OCI-LY3 (cell line): ENCODE measurements around the gene DEXI.
"Not testable (repeated sequence)": the region's sequence is repeated elsewhere in the genome, so short reads cannot be mapped to it uniquely, and the experiment has no call there.

Experiments used
- H2AFZ ChIP-seq: fragments of 200-600, 300-600 bp; shearing (Covaris generic); 2 replicates; pipeline ENCODE4 v1.6.0; 2014; ENCODE audit warnings: antibody characterized with exemption, low read depth, low read length
- H3K27ac ChIP-seq: fragments of 200-600, 300-600 bp; sonication (generic); 2 replicates; pipeline ENCODE4 v1.5.1; 2014; ENCODE audit warnings: mild to moderate bottlenecking, low read length, moderate library complexity, mixed read lengths
- H3K27me3 ChIP-seq: fragments of 200-600, 300-600 bp; sonication (generic); 2 replicates; pipeline ENCODE4 v1.6.1; 2014; ENCODE audit warnings: low read depth, low read length, mixed read lengths
- H3K36me3 ChIP-seq: fragments of 200-600, 300-600 bp; sonication (generic); replicated peaks from 2 replicates; pipeline ENCODE3; 2014; ENCODE audit warnings: low read depth, low read length, mixed read lengths
- H3K4me1 ChIP-seq: fragments of 300-600, 200-600 bp; sonication (generic); 2 replicates; pipeline ENCODE4 v1.6.1; 2014; ENCODE audit warnings: low read length, mixed read lengths
- H3K4me2 ChIP-seq: fragments of 200-600, 300-600 bp; sonication (generic); 2 replicates; pipeline ENCODE4 v1.6.1; 2014; ENCODE audit warnings: low read length, mixed read lengths
- H3K4me3 ChIP-seq: fragments of 300-600, 200-600 bp; sonication (generic); 2 replicates; pipeline ENCODE4 v1.5.1; 2014; ENCODE audit warnings: antibody characterized with exemption, mild to moderate bottlenecking, low read length, moderate library complexity
- H3K79me2 ChIP-seq: fragments of 300-600, 200-600 bp; shearing (Covaris generic); 2 replicates; pipeline ENCODE4 v1.6.1; 2014; ENCODE audit warnings: mild to moderate bottlenecking, low read length, mixed read lengths
- H3K9ac ChIP-seq: fragments of 300-600, 200-600 bp; shearing (Covaris generic); 2 replicates; pipeline ENCODE4 v1.6.0; 2014; ENCODE audit warnings: mild to moderate bottlenecking, low read length, moderate library complexity
- H3K9me3 ChIP-seq: fragments of 200-600, 300-600 bp; shearing (Covaris generic); 2 replicates; pipeline ENCODE4 v1.6.1; 2014; ENCODE audit warnings: low read length, mixed read lengths; ENCODE audit not compliant: insufficient read depth
- H4K20me1 ChIP-seq: fragments of 200-600, 300-600 bp; sonication (generic); 2 replicates; pipeline ENCODE4 v1.6.1; 2016; ENCODE audit warnings: low read length, mixed read lengths; ENCODE audit not compliant: insufficient read depth
- CTCF ChIP-seq: fragments of 200-600, 300-600 bp; sonication (generic); IDR thresholded peaks from 2 replicates; pipeline ENCODE4 v1.5.1; 2014; ENCODE audit warnings: antibody characterized with exemption, low read length, low read depth
- EZH2phosphoT487 ChIP-seq: fragments of 200-600 bp; shearing (Covaris generic); IDR thresholded peaks from 2 replicates; pipeline ENCODE4 v1.6.1; 2018; ENCODE audit warnings: antibody characterized with exemption, mixed run types, low read depth

Gene DEXI

GRCh38 chr16:10946308-10946707 is 4.0 kb upstream of the DEXI start:
- Histone ChIP-seq H3K4me3 (no peak overlapping the region), H4K20me1 (no peaks in the 10 kb centered on the region), H3K9me3 (no peaks in the 10 kb centered on the region), H3K27ac (no peak overlapping the region), H3K4me2 (no peak overlapping the region), H3K9ac (no peak overlapping the region), H3K36me3 (no peaks in the 10 kb centered on the region), H3K79me2 (peaks cover 53% of the 10 kb centered on the region), H3K27me3 (0 out of 2 replicates have a peak, but pooled peaks cover 3% of the 10 kb centered on the region), H3K4me1 (peaks cover 49% of the 10 kb centered on the region), H2AFZ (no peak overlapping the region)
- TF ChIP-seq CTCF: no peak
- no peak for TF ChIP-seq EZH2phosphoT487

- TF ChIP-seq EZH2phosphoT487 (no peak), CTCF (no peak)
- H3K36me3 ChIP-seq: peaks cover 1% of the 10 kb centered on the region
- H3K4me3 ChIP-seq: peak overlapping the region; percentile 76
- peak overlapping the region; percentile 78 for H3K4me2 ChIP-seq
- H3K4me1 ChIP-seq: peaks cover 50% of the 10 kb centered on the region
- no peak overlapping the region for H2AFZ ChIP-seq
- H3K9me3 ChIP-seq: no peaks in the 10 kb centered on the region
- peak overlapping the region; percentile 56 for H3K9ac ChIP-seq
- H3K79me2 ChIP-seq: peaks cover 53% of the 10 kb centered on the region
- no peak overlapping the region for H3K27ac ChIP-seq
- 0 out of 2 replicates have a peak, but pooled peaks cover under 1% of the 10 kb centered on the region for H3K27me3 ChIP-seq
- peaks cover 10% of the 10 kb centered on the region for H4K20me1 ChIP-seq
Measured at GRCh38 chr16:10945065-10945787, 3.0 kb upstream of the DEXI start.

GRCh38 chr16:10944249-10945064 is 2.2 kb upstream of the DEXI start, which contains the start of gene CLEC16A:
Gene CLEC16A, plus strand, starts transcription at chr16:10944564. Its CDS starts 154 bp downstream, at chr16:10944718.
- H3K4me1 ChIP-seq: peaks cover 50% of the 10 kb centered on the region
- no peak within 1 kb of the TSS for H2AFZ ChIP-seq
- TF ChIP-seq CTCF (no peak), EZH2phosphoT487 (no peak)
- peak within 1 kb of the TSS; percentile 78 for H3K4me2 ChIP-seq
- H3K27ac ChIP-seq: no peak within 1 kb of the TSS
- H3K27me3 ChIP-seq: no peaks in the 10 kb centered on the region
- peaks cover 56% of the 10 kb centered on the region for H3K79me2 ChIP-seq
- peaks cover 17% of the 10 kb centered on the region for H4K20me1 ChIP-seq
- peak within 1 kb of the TSS; percentile 76 for H3K4me3 ChIP-seq
- peak within 1 kb of the TSS; percentile 56 for H3K9ac ChIP-seq
- peaks cover 9% of the 10 kb centered on the region for H3K36me3 ChIP-seq
- no peaks in the 10 kb centered on the region for H3K9me3 ChIP-seq

- no peaks in the 10 kb centered on the region for H3K9me3 ChIP-seq
- H3K27me3 ChIP-seq: no peaks in the 10 kb centered on the region
- peak overlapping the region; percentile 78 for H3K4me3 ChIP-seq
- no peak overlapping the region for H2AFZ ChIP-seq
- peaks cover 56% of the 10 kb centered on the region for H3K79me2 ChIP-seq
- H3K4me2 ChIP-seq: peak overlapping the region; percentile 92
- H4K20me1 ChIP-seq: peaks cover 22% of the 10 kb centered on the region
- no peak overlapping the region for H3K9ac ChIP-seq
- H3K4me1 ChIP-seq: peaks cover 40% of the 10 kb centered on the region
- H3K36me3 ChIP-seq: peaks cover 21% of the 10 kb centered on the region
- no peak overlapping the region for H3K27ac ChIP-seq
- TF ChIP-seq CTCF: no peak
- TF ChIP-seq EZH2phosphoT487: no peak
Measured at GRCh38 chr16:10943064-10943353, 741 bp upstream of the DEXI start.

GRCh38 chr16:10941935-10942351 is 325 bp downstream of the DEXI start:
- H3K9ac ChIP-seq: peak overlapping the region; percentile 76
- H3K4me2 ChIP-seq: peak overlapping the region; percentile 99
- peak overlapping the region; percentile 78 for H3K4me3 ChIP-seq
- H2AFZ ChIP-seq, H3K27me3 ChIP-seq, H3K9me3 ChIP-seq: not testable (repeated sequence)
- peaks cover 47% of the 10 kb centered on the region for H3K4me1 ChIP-seq
- H3K27ac ChIP-seq: 0 out of 2 replicates have a peak overlapping the region, but pooled peaks have one; percentile 13
- peaks cover 23% of the 10 kb centered on the region for H4K20me1 ChIP-seq
- peaks cover 51% of the 10 kb centered on the region for H3K79me2 ChIP-seq
- peaks cover 28% of the 10 kb centered on the region for H3K36me3 ChIP-seq
